ENCODE results near the gene RBBP6. TPM values are rescaled to one million over a fixed set of nuclear protein-coding genes. Genes with fewer than 3 reads are reported as not detected.

RBBP6 gene
- total and polyA plus RNA-seq, 9 of the 15 experiments (the other 6 are each of a cell fraction or from before 2014, with no cell fraction given), result 19.2 to 76.6 (median 42.7) TPM

DNA sequence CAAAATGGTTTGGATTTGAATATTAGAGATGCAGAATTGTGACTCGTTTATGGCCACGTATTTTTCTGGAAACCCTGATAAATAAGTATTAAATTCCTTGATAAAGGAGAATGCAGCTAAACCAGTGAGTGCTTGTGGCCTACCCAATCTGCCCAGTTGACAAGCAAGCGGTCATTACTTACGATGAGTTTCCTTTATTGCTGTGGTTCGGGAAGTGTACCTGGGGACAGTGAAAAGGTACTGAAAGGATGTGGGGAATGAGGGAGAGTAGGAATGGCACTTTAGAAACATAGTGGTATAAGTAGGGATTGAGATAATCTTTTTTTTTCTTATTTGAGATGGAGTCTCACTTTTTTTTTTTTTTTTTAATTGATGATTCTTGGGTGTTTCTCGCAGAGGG lies 33.8 kb downstream of the RBBP6 start (continued):
- TF ChIP-seq, protein P1, sequence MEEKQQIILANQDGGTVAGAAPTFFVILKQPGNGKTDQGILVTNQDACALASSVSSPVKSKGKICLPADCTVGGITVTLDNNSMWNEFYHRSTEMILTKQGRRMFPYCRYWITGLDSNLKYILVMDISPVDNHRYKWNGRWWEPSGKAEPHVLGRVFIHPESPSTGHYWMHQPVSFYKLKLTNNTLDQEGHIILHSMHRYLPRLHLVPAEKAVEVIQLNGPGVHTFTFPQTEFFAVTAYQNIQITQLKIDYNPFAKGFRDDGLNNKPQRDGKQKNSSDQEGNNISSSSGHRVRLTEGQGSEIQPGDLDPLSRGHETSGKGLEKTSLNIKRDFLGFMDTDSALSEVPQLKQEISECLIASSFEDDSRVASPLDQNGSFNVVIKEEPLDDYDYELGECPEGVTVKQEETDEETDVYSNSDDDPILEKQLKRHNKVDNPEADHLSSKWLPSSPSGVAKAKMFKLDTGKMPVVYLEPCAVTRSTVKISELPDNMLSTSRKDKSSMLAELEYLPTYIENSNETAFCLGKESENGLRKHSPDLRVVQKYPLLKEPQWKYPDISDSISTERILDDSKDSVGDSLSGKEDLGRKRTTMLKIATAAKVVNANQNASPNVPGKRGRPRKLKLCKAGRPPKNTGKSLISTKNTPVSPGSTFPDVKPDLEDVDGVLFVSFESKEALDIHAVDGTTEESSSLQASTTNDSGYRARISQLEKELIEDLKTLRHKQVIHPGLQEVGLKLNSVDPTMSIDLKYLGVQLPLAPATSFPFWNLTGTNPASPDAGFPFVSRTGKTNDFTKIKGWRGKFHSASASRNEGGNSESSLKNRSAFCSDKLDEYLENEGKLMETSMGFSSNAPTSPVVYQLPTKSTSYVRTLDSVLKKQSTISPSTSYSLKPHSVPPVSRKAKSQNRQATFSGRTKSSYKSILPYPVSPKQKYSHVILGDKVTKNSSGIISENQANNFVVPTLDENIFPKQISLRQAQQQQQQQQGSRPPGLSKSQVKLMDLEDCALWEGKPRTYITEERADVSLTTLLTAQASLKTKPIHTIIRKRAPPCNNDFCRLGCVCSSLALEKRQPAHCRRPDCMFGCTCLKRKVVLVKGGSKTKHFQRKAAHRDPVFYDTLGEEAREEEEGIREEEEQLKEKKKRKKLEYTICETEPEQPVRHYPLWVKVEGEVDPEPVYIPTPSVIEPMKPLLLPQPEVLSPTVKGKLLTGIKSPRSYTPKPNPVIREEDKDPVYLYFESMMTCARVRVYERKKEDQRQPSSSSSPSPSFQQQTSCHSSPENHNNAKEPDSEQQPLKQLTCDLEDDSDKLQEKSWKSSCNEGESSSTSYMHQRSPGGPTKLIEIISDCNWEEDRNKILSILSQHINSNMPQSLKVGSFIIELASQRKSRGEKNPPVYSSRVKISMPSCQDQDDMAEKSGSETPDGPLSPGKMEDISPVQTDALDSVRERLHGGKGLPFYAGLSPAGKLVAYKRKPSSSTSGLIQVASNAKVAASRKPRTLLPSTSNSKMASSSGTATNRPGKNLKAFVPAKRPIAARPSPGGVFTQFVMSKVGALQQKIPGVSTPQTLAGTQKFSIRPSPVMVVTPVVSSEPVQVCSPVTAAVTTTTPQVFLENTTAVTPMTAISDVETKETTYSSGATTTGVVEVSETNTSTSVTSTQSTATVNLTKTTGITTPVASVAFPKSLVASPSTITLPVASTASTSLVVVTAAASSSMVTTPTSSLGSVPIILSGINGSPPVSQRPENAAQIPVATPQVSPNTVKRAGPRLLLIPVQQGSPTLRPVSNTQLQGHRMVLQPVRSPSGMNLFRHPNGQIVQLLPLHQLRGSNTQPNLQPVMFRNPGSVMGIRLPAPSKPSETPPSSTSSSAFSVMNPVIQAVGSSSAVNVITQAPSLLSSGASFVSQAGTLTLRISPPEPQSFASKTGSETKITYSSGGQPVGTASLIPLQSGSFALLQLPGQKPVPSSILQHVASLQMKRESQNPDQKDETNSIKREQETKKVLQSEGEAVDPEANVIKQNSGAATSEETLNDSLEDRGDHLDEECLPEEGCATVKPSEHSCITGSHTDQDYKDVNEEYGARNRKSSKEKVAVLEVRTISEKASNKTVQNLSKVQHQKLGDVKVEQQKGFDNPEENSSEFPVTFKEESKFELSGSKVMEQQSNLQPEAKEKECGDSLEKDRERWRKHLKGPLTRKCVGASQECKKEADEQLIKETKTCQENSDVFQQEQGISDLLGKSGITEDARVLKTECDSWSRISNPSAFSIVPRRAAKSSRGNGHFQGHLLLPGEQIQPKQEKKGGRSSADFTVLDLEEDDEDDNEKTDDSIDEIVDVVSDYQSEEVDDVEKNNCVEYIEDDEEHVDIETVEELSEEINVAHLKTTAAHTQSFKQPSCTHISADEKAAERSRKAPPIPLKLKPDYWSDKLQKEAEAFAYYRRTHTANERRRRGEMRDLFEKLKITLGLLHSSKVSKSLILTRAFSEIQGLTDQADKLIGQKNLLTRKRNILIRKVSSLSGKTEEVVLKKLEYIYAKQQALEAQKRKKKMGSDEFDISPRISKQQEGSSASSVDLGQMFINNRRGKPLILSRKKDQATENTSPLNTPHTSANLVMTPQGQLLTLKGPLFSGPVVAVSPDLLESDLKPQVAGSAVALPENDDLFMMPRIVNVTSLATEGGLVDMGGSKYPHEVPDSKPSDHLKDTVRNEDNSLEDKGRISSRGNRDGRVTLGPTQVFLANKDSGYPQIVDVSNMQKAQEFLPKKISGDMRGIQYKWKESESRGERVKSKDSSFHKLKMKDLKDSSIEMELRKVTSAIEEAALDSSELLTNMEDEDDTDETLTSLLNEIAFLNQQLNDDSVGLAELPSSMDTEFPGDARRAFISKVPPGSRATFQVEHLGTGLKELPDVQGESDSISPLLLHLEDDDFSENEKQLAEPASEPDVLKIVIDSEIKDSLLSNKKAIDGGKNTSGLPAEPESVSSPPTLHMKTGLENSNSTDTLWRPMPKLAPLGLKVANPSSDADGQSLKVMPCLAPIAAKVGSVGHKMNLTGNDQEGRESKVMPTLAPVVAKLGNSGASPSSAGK (IDR thresholded peaks at IDR 0.05), result no peak
- no peak for TF ChIP-seq ARID2 (IDR thresholded peaks at IDR 0.05)
- TF ChIP-seq KLF6 (CRISPR knock-in tag; IDR thresholded peaks at IDR 0.05; ENCODE audit: borderline replicate concordance), result no peak
- no peak for TF ChIP-seq TAF7 (tag; IDR thresholded peaks at IDR 0.05)
- TF ChIP-seq ZKSCAN3 (CRISPR knock-in tag; IDR thresholded peaks at IDR 0.05), result no peak
- no peak for TF ChIP-seq SMARCA5 (IDR thresholded peaks at IDR 0.05)
- 0 out of 2 replicates have a peak, but pooled peaks have one; percentile 50 for TF ChIP-seq POLR2A (conservative IDR thresholded peaks at IDR 0.05)
- no peak for TF ChIP-seq DNMT1 (IDR thresholded peaks at IDR 0.05)
- peak; percentile 52; the same call in 1 of the 2 replicates for TF ChIP-seq SUPT5H (IDR thresholded peaks at IDR 0.05)
- TF ChIP-seq, protein P2, sequence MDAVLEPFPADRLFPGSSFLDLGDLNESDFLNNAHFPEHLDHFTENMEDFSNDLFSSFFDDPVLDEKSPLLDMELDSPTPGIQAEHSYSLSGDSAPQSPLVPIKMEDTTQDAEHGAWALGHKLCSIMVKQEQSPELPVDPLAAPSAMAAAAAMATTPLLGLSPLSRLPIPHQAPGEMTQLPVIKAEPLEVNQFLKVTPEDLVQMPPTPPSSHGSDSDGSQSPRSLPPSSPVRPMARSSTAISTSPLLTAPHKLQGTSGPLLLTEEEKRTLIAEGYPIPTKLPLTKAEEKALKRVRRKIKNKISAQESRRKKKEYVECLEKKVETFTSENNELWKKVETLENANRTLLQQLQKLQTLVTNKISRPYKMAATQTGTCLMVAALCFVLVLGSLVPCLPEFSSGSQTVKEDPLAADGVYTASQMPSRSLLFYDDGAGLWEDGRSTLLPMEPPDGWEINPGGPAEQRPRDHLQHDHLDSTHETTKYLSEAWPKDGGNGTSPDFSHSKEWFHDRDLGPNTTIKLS (IDR thresholded peaks at IDR 0.05; ENCODE audit: borderline replicate concordance, low read depth), result no peak
